ENCODE measurements around the gene CCSER1. TPM values are rescaled to one million over a fixed set of nuclear protein-coding genes. Genes with fewer than 3 reads are reported as not detected.

The CCSER1 gene
- total RNA-seq, 1 donor from 2014 or later: 11.9 TPM

DNA sequence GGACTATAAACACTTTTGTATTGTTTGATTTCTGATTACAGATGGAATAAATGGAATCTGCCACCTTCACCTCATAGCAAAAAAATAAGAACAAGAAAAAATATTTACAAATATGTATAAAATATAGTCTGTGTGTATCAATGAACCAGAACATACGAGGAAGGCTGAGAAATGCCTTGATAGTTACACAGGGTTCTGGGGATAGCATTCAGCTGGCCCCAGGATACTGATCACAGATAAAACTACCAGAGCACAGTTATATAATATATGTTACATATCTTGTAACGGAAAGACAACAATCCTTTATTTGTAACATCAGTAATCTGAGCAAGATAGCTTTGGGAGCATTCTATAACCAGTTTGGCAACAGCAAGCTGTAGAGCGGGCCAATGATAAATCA lies 1101.5 kb downstream of the CCSER1 start:
- TF ChIP-seq, protein P1, sequence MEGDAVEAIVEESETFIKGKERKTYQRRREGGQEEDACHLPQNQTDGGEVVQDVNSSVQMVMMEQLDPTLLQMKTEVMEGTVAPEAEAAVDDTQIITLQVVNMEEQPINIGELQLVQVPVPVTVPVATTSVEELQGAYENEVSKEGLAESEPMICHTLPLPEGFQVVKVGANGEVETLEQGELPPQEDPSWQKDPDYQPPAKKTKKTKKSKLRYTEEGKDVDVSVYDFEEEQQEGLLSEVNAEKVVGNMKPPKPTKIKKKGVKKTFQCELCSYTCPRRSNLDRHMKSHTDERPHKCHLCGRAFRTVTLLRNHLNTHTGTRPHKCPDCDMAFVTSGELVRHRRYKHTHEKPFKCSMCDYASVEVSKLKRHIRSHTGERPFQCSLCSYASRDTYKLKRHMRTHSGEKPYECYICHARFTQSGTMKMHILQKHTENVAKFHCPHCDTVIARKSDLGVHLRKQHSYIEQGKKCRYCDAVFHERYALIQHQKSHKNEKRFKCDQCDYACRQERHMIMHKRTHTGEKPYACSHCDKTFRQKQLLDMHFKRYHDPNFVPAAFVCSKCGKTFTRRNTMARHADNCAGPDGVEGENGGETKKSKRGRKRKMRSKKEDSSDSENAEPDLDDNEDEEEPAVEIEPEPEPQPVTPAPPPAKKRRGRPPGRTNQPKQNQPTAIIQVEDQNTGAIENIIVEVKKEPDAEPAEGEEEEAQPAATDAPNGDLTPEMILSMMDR (conservative IDR thresholded peaks at IDR 0.05): no peak
- no peaks in the 10 kb centered on the region for H3K9me3 Mint-ChIP-seq
- no peaks in the 10 kb centered on the region for H3K4me1 Mint-ChIP-seq
- no peaks in the 10 kb centered on the region for H3K27me3 Mint-ChIP-seq (ENCODE audit: low read depth)
- DNase-seq (ENCODE audit: low read depth, low spot score): no peak
- no peak overlapping the region for H3K27ac Mint-ChIP-seq (ENCODE audit: unreplicated experiment)
- H3K36me3 Mint-ChIP-seq (ENCODE audit: low read depth): no peaks in the 10 kb centered on the region
- H3K4me3 Mint-ChIP-seq: no peak overlapping the region

DNA sequence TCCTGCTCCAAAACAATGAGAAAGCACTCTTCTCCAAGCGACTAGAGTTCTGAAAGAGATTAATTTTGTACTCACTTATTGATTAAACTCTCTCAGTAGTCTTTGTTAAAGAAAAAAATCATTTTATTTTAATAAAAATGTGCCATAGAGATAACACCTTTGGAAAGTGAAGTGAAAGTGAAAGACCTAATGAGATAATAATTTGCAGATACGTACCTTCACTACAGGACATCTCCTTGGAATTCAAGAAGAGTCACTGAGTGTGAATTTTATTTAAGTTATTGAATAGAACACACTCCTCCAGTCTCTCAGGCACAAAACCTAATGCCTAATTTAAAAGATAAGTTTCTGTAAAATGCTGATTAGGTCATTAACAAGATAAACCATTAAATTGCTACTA lies 1106.0 kb downstream of the CCSER1 start:
- Mint-ChIP-seq H3K9me3 (no peaks in the 10 kb centered on the region), H3K36me3 (ENCODE audit: low read depth) (no peaks in the 10 kb centered on the region), H3K27me3 (ENCODE audit: low read depth) (no peaks in the 10 kb centered on the region), H3K4me1 (no peaks in the 10 kb centered on the region), H3K27ac (ENCODE audit: unreplicated experiment) (no peak overlapping the region), H3K4me3 (no peak overlapping the region)
- TF ChIP-seq, protein P1 (conservative IDR thresholded peaks at IDR 0.05): no peak
- DNase-seq (ENCODE audit: low read depth, low spot score): no peak

DNA sequence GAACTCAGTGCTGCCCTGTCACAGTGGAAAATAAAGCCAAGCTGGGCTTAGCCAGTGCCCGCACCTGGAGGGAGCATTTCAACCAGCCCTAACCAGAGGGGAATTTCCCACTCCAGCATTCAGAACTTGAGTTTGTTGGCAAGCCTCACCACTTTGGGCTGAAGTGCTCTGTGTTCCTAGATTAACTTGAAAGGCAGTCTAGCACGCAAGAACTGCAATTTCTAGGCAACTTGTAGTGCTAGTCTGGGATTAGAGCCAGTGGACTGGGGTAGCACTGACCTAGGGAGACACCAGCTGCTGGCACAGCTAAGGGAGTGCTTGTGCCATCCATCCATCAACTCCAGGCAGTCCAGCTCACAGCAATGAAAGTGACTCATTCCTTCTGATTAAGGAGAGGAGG lies 1115.9 kb downstream of the CCSER1 start:
- no peaks in the 10 kb centered on the region for H3K27me3 Mint-ChIP-seq (ENCODE audit: low read depth)
- no peaks in the 10 kb centered on the region for H3K4me1 Mint-ChIP-seq
- TF ChIP-seq, protein P1 (conservative IDR thresholded peaks at IDR 0.05): no peak
- no peaks in the 10 kb centered on the region for H3K9me3 Mint-ChIP-seq
- H3K4me3 Mint-ChIP-seq: no peak overlapping the region
- DNase-seq (ENCODE audit: low read depth, low spot score): no peak
- no peak overlapping the region for H3K27ac Mint-ChIP-seq (ENCODE audit: unreplicated experiment)
- no peaks in the 10 kb centered on the region for H3K36me3 Mint-ChIP-seq (ENCODE audit: low read depth)

DNA sequence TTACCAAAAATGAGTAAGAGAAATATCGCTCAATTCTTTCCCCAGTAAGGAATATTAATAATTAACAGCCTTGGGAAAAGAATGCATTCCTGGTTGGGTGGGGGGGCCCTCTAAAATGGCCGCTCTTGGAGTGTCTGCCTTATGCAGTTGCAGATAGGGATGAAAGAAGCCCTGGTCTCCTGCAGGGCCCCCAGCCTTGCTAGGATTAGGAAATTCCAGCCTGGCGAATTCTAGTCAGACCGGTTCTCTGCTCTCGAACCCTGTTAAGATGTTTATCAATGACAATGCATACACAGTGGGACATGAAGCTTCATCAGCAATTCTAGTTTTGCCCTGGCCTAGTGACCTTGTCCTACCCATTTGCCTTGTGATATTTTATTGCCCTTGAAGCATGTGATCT lies 1128.8 kb downstream of the CCSER1 start:
- Mint-ChIP-seq H3K4me3 (no peak overlapping the region), H3K27ac (ENCODE audit: unreplicated experiment) (no peak overlapping the region), H3K36me3 (ENCODE audit: low read depth) (no peaks in the 10 kb centered on the region), H3K27me3 (ENCODE audit: low read depth) (no peaks in the 10 kb centered on the region), H3K9me3 (peaks cover 4% of the 10 kb centered on the region), H3K4me1 (peaks cover 4% of the 10 kb centered on the region)
- DNase-seq (ENCODE audit: low read depth, low spot score): no peak
- TF ChIP-seq, protein P1 (conservative IDR thresholded peaks at IDR 0.05): no peak

DNA sequence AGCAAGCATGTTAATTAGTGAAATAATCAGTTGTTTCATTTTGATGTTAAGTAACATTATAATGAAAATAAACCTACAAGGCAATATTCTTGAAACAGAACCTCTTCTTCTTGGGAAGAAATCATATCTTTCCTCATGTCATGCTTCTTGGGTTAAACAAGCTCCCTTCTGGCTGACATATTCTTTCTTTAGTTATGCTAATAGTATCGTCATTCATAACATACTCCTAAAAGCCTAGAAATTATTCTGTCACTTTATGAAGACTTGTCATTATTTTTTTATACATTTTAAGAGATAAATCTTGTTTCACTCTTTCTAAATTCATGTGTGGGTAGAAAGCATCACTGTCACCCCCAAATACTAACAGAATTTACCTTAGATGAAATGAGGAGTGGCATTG lies 1129.6 kb downstream of the CCSER1 start:
- H3K4me1 Mint-ChIP-seq: peaks cover 4% of the 10 kb centered on the region
- TF ChIP-seq, protein P1 (conservative IDR thresholded peaks at IDR 0.05): no peak
- H3K9me3 Mint-ChIP-seq: peaks cover 7% of the 10 kb centered on the region
- no peaks in the 10 kb centered on the region for H3K36me3 Mint-ChIP-seq (ENCODE audit: low read depth)
- DNase-seq (ENCODE audit: low read depth, low spot score): no peak
- H3K27me3 Mint-ChIP-seq (ENCODE audit: low read depth): no peaks in the 10 kb centered on the region
- no peak overlapping the region for H3K27ac Mint-ChIP-seq (ENCODE audit: unreplicated experiment)
- no peak overlapping the region for H3K4me3 Mint-ChIP-seq

DNA sequence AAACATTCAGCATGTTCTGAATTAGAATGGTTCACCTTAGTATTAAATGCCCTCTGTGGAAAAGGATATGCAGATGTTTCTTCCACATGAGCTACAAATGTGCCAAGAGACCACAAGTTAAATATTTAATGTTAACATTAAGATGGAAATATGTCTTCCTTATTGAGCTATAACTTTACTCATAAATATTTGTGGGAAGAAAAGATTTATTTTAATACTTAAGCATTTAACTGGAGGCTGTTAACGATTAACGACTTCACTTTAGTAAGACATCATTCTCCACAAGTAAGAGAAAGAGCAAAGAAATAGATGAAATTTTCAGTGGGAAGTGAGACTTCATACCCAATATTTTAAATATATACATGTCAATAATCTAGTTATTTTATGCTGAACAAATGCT lies 1130.5 kb downstream of the CCSER1 start:
- TF ChIP-seq, protein P1 (conservative IDR thresholded peaks at IDR 0.05): no peak
- Mint-ChIP-seq H3K27me3 (ENCODE audit: low read depth) (no peaks in the 10 kb centered on the region), H3K36me3 (ENCODE audit: low read depth) (no peaks in the 10 kb centered on the region), H3K27ac (ENCODE audit: unreplicated experiment) (no peak overlapping the region), H3K4me1 (peaks cover 4% of the 10 kb centered on the region), H3K4me3 (no peak overlapping the region), H3K9me3 (peaks cover 7% of the 10 kb centered on the region)
- DNase-seq (ENCODE audit: low read depth, low spot score): no peak
